PC-9 (cell line): ENCODE results near the gene FAM124B. TPM values are rescaled to one million over a fixed set of nuclear protein-coding genes. Genes with fewer than 3 reads are reported as not detected.

Source experiments
- BruUV-seq: library from RNA; stranded (reverse); fragments of 400-500 nt; replicated peaks from 2 replicates; lab custom pipeline; 2021; lab: Mats Ljungman, UMichigan
- CTCF ChIA-PET: fragments of 300-600 bp; sonication (Branson Sonifier 250); formaldehyde crosslinking; loops from one replicate; lab custom pipeline; 2022; ENCODE audit warnings: antibody characterized with exemption; lab: Charles Lee
- POLR2A ChIA-PET: fragments of 300-600 bp; sonication (Branson Sonifier 250); formaldehyde crosslinking; loops from one replicate; lab custom pipeline; 2022; ENCODE audit warnings: antibody characterized with exemption; ENCODE audit not compliant: unreplicated experiment; lab: Charles Lee
- DNase-seq, 2 experiments: peaks; one replicate each; pipeline versions ENCODE4 v3.0.0 to v3.0.0-alpha.2; 2015 to 2022; ENCODE audit warnings: mixed read lengths in 1 of 2
- H2AFZ ChIP-seq: fragments of 200-600 bp; sonication (generic); 2 replicates; pipeline ENCODE4 v1.8.1; 2017; ENCODE audit warnings: antibody characterized with exemption
- H3F3A ChIP-seq: fragments of 200-600 bp; sonication (generic); 2 replicates; pipeline ENCODE4 v1.8.1; 2017; ENCODE audit warnings: antibody characterized with exemption, mild to moderate bottlenecking, low read depth; ENCODE audit not compliant: insufficient read depth
- H3K27ac ChIP-seq: fragments of 200-600 bp; sonication (generic); 2 replicates; pipeline ENCODE4 v1.6.1; 2016; ENCODE audit warnings: mixed run types
- H3K27me3 ChIP-seq: fragments of 200-600 bp; sonication (generic); 2 replicates; pipeline ENCODE4 v1.6.1; 2016; ENCODE audit warnings: low read depth, mixed run types; ENCODE audit not compliant: insufficient read depth
- H3K36me3 ChIP-seq: fragments of 200-600 bp; sonication (generic); 2 replicates; pipeline ENCODE4 v1.6.1; 2016; ENCODE audit warnings: low read depth, mixed run types
- H3K4me1 ChIP-seq: fragments of 200-600 bp; sonication (generic); replicated peaks from 2 replicates; pipeline ENCODE4 v1.6.1; 2016; ENCODE audit warnings: mixed run types; ENCODE audit not compliant: insufficient read depth
- H3K4me2 ChIP-seq: fragments of 200-600 bp; sonication (generic); 2 replicates; pipeline ENCODE4 v1.6.1; 2017; ENCODE audit warnings: mixed run types
- H3K4me3 ChIP-seq: fragments of 200-600 bp; sonication (generic); 2 replicates; pipeline ENCODE4 v1.6.1; 2016; ENCODE audit warnings: mixed run types
- H3K79me2 ChIP-seq: fragments of 200-600 bp; sonication (generic); 2 replicates; pipeline ENCODE4 v1.6.1; 2017; ENCODE audit warnings: low read depth, mixed run types
- H3K9me2 ChIP-seq: fragments of 200-600 bp; sonication (generic); 2 replicates; pipeline ENCODE4 v1.8.1; 2017; ENCODE audit warnings: mild to moderate bottlenecking; ENCODE audit not compliant: insufficient read depth
- H3K9me3 ChIP-seq: fragments of 200-600 bp; sonication (generic); 2 replicates; pipeline ENCODE4 v1.8.1; 2016; ENCODE audit warnings: low read depth; ENCODE audit not compliant: insufficient read depth
- H4K20me1 ChIP-seq: fragments of 200-600 bp; sonication (generic); 2 replicates; pipeline ENCODE4 v1.8.1; 2017; ENCODE audit not compliant: insufficient read depth
- EZH2 ChIP-seq: fragments of 200-600 bp; sonication (generic); IDR thresholded peaks from 2 replicates; pipeline ENCODE4 v1.8.0; 2017; ENCODE audit warnings: antibody characterized with exemption, low read depth
- intact Hi-C: fragments of 100-400 bp; cut with micrococcal nuclease; formaldehyde crosslinking; loops from one replicate; pipeline ENCODE4 v1.10.0; 2022; ENCODE audit not compliant: unreplicated experiment
- total RNA-seq: library from RNA; stranded (reverse); gene quantifications from 2 replicates; pipeline ENCODE4 v1.2.3, GENCODE V29; 2021
- TF ChIP-seq, protein P1 (sequence below): fragments of 200-600 bp; sonication (generic); conservative IDR thresholded peaks from 2 replicates; pipeline ENCODE4 v1.6.1; 2017; ENCODE audit warnings: mixed run types, antibody characterized with exemption, mild to moderate bottlenecking, moderate library complexity

FAM124B gene
- total RNA-seq, 1 experiment from 2014 or later: 0.17 TPM

DNA sequence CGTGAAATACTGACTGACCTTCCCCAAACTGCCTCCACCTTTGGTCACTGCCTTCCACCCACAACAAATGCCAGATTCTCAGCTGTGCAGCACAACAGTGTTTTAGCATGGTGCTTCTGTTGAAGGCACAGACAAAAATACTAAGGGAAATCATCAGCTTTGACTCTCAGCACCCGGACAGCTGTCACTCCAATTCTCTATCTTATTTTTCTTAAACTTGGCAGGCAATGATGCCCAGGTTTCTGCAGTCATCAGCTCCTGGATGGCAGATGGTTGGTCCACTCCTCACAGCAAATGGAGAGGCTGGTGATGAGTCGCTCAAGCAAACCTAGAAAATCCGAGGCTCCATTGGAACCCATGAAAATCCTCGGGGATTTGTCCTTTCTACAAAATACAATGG lies 2.9 kb upstream of the FAM124B start:
- CTCF ChIA-PET: no interaction called here
- H3K27ac ChIP-seq: no peak overlapping the region
- no peak overlapping the region for H2AFZ ChIP-seq
- H3K27me3 ChIP-seq: no peaks in the 10 kb centered on the region
- no peak for DNase-seq
- POLR2A ChIA-PET: interaction anchor here (0.8 kb wide), 1 partner anchor 652 kb away, joined by 5 read pairs; no protein-coding TSS in a partner anchor
- H3F3A ChIP-seq: no peaks in the 10 kb centered on the region
- no peaks in the 10 kb centered on the region for H3K4me1 ChIP-seq
- no peaks in the 10 kb centered on the region for H3K36me3 ChIP-seq
- TF ChIP-seq, protein P1, sequence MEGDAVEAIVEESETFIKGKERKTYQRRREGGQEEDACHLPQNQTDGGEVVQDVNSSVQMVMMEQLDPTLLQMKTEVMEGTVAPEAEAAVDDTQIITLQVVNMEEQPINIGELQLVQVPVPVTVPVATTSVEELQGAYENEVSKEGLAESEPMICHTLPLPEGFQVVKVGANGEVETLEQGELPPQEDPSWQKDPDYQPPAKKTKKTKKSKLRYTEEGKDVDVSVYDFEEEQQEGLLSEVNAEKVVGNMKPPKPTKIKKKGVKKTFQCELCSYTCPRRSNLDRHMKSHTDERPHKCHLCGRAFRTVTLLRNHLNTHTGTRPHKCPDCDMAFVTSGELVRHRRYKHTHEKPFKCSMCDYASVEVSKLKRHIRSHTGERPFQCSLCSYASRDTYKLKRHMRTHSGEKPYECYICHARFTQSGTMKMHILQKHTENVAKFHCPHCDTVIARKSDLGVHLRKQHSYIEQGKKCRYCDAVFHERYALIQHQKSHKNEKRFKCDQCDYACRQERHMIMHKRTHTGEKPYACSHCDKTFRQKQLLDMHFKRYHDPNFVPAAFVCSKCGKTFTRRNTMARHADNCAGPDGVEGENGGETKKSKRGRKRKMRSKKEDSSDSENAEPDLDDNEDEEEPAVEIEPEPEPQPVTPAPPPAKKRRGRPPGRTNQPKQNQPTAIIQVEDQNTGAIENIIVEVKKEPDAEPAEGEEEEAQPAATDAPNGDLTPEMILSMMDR: no peak
- TF ChIP-seq EZH2: no peak
- H3K9me3 ChIP-seq: 0 out of 2 replicates have a peak, but pooled peaks cover 3% of the 10 kb centered on the region
- no peaks in the 10 kb centered on the region for H4K20me1 ChIP-seq
- H3K4me2 ChIP-seq: no peak overlapping the region
- no peak overlapping the region for H3K4me3 ChIP-seq
- H3K79me2 ChIP-seq: no peaks in the 10 kb centered on the region
- no peaks in the 10 kb centered on the region for H3K9me2 ChIP-seq
- intact Hi-C loops: no loop called here
- BruUV-seq: no TSS peak

DNA sequence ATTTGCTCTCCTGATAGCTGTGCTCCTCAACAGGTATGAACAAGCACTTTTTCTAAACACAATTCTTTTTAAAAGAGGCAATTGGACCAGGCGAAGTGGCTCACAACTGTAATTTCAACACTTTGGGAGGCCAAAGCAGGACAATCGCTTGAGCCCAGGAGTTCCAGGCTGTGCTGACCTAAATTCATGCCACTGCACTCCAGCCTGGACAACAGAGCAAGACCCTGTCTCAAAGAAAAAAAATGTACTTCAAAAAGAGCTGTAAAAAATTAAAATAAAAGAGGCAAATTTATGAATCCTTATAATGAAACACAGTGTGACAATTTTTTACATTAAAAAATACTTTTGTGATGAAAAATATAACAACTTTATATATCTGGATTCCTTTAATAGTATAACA lies 1.8 kb upstream of the FAM124B start:
- TF ChIP-seq EZH2: no peak
- TF ChIP-seq, protein P1: no peak
- no peaks in the 10 kb centered on the region for H3K4me1 ChIP-seq
- no peaks in the 10 kb centered on the region for H3K9me2 ChIP-seq
- CTCF ChIA-PET: no interaction called here
- H3K27me3 ChIP-seq: no peaks in the 10 kb centered on the region
- no peaks in the 10 kb centered on the region for H4K20me1 ChIP-seq
- no peaks in the 10 kb centered on the region for H3K79me2 ChIP-seq
- no peak overlapping the region for H3K27ac ChIP-seq
- H3F3A ChIP-seq: no peaks in the 10 kb centered on the region
- no peaks in the 10 kb centered on the region for H3K36me3 ChIP-seq
- no peak for DNase-seq
- H3K4me2 ChIP-seq: no peak overlapping the region
- POLR2A ChIA-PET: interaction anchor here (0.6 to 0.7 kb wide), 3 partner anchors 82 to 1258 kb away, joined by 3 to 8 read pairs (median 5); no protein-coding TSS in a partner anchor
- no peak overlapping the region for H3K4me3 ChIP-seq
- H3K9me3 ChIP-seq: 0 out of 2 replicates have a peak, but pooled peaks cover 3% of the 10 kb centered on the region
- intact Hi-C loops: no loop called here
- no TSS peak for BruUV-seq
- no peak overlapping the region for H2AFZ ChIP-seq

DNA sequence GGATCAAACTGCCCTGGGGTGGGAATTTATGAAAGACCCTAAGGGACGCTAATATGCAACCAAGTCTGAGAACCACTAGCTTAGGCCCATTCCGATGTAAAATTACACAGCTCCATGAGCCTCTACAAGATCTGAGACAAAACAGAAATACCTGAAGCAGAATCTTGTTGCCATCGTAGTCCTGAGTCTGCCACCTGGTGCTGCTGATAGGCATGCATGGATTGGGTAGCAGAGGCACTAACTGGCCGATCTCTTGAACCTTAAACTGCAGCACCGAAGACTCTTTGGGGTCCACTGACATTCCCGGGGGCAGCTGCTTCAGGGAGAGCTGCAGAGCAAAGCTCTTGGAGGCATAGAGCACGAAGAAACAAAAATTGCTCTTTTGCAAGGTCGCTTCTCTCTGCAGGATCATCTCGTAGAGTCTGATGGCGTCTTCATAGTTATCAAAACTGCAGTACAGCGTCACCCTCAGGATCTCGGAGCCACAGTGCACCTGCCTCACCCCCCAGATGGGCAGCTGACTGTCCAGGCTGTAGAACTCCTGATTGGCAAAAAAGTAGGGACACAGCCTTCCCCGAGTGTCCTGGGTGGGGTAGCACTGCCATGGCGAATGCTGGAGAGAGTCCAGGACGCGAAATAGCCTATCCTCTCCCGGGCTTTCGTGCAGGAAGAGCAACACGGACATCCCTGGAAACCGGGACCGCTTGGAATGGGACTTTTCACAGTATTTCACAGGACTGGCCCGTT lies 848 bp downstream of the FAM124B start:
- Histone ChIP-seq H3K79me2 (no peaks in the 10 kb centered on the region), H3K4me1 (no peaks in the 10 kb centered on the region), H3K9me3 (0 out of 2 replicates have a peak, but pooled peaks cover 2% of the 10 kb centered on the region), H3K4me3 (no peak overlapping the region), H4K20me1 (no peaks in the 10 kb centered on the region), H3K27ac (no peak overlapping the region), H3K36me3 (no peaks in the 10 kb centered on the region), H3K4me2 (no peak overlapping the region), H2AFZ (0 out of 2 replicates have a peak overlapping the region, but pooled peaks have one; percentile 5), H3K27me3 (no peaks in the 10 kb centered on the region), H3K9me2 (no peaks in the 10 kb centered on the region), H3F3A (no peaks in the 10 kb centered on the region)
- DNase-seq: no peak
- POLR2A ChIA-PET: no interaction called here
- TF ChIP-seq EZH2: no peak
- TF ChIP-seq, protein P1: no peak
- intact Hi-C loops: no loop called here
- BruUV-seq: no TSS peak
- CTCF ChIA-PET: interaction anchor here (0.5 kb wide), 1 partner anchor 429 kb away, joined by 3 read pairs; no protein-coding TSS in a partner anchor
